CD4-positive, alpha-beta T cell treated with Interleukin-1 beta for 1 hour (primary cell): ENCODE data around the gene TREH.
"Not testable (repeated sequence)": the region's sequence is repeated elsewhere in the genome, so short reads cannot be mapped to it uniquely, and the experiment has no call there.

Source experiments
- DNase-seq, 2 donors: peaks; one replicate each; pipeline ENCODE4 v3.0.0-alpha.2; 2020 to 2022

The TREH gene

DNA sequence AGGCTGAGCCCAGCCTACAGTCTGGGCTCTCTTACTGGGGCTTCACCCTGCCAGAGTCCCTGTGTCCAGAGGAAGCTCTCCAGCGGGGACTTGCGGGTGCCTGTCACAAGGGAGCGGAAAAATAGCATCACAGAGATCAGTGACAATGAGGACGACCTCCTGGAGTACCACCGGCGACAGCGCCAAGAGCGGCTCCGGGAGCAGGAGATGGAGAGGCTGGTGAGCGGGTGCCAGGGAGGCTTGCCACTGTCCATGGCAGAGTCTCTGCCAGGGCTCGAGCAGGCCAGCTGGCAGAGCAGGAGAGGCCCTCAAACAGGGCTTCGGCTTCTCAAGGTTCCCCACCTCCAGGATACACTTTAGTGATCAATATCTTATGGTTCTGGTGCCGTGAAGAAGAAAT is 51.0 kb downstream of the TREH start:
- no peak for DNase-seq

DNA sequence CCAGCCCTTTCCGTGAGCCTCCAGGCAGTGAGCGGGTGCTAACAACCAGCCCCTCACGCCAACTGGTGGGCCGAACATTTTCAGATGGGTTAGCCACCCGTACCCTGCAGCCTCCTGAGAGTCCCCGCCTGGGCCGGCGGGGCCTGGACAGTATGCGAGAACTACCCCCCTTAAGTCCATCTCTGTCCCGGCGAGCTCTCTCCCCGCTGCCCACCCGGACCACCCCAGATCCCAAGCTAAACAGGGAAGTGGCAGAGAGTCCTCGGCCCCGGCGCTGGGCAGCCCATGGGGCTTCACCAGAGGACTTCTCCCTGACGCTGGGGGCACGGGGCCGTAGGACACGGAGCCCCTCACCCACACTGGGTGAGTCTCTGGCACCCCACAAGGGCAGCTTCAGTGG is 51.4 kb downstream of the TREH start:
- no peak for DNase-seq

- DNase-seq: no peak
These were observed 51.9 kb downstream of the TREH start for GRCh38 chr11:118627566-118627965.

DNA sequence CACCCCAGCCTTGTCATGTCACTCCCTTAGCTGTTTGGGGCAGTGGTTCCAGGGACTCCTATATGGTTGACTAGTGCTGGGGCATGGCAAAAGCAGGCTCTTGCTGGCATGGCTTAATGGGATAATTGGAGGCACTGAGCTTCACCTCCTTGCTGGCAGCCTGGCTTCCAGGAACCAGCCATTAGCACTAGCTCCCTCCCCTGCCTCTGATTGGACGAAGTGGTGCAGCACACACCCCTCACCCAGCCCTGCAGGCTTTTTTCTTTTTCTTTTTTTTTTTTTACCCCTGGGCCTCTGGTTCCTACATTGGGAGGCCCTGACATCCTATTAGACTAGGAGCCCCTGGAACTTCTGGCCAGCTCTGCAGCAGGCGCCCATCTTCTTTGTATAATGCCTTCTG is 53.5 kb downstream of the TREH start:
- DNase-seq: no peak

DNA sequence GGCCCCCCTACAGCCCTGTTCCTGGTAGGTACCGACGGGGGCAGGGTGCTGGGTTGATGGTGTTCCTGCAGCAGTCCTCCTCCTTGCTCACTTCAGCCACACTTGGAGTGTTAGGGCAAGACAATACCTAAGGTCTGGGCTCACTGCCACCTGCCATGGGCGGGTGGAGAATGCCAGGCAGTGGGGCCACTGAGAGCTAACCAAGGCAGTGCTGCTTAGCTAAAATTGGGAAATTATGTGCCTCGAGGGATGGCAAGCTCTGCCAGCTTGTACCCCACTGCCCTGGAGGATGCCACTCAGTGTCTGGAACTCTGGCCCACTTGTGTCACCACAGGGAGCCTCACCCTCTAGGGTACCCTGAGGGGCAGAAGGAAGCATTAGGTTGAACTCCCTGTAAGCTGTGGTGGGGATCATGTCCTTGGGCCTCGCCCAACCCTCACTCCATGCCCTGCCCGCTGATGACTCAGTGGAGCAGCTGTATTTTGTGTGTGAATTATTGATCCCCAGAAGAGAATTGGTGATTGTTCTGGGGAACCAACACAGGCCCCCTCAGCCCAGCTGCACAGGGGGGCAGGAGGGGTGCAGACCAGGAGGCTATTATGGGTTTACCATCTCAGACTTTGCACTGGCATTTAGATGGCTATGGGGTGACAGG is 54.3 kb downstream of the TREH start:
- no peak for DNase-seq

- DNase-seq: no peak
These were observed 56.2 kb downstream of the TREH start for GRCh38 chr11:118623269-118623655.

- no peak for DNase-seq
These were observed 56.8 kb downstream of the TREH start for GRCh38 chr11:118622376-118623268.

- no peak for DNase-seq
These were observed 57.6 kb downstream of the TREH start for GRCh38 chr11:118621784-118622375.

GRCh38 chr11:118621071-118621783 is 58.2 kb downstream of the TREH start:
- peak; percentile 3 to 23 for DNase-seq

DNA sequence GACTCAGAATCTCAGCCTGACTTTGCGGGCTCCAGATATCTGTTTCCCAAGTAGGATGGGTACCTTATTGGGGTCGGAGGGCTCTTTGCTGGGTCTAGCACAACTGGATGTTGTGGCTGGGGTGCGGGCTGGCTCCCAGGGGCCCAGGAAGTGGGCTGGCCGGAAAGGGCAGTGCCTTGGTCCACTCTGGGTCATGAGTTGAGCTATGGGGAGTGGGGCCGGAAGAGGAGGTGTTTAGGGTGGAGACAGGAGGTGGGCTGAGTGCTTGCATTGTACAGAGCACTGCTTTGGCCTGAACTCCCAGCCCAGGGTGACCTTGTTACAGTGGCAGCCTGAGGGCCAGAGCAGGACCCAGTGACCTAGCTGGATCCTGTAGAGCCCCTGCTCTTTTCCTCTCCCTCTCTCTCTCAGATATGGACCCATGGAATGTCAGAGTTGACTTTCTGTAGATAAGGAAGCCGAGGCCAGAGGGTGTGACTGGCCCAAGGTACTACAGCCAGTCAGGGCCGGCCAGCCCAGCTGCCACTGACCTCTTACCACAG is 58.9 kb downstream of the TREH start:
- DNase-seq: no peak

DNA sequence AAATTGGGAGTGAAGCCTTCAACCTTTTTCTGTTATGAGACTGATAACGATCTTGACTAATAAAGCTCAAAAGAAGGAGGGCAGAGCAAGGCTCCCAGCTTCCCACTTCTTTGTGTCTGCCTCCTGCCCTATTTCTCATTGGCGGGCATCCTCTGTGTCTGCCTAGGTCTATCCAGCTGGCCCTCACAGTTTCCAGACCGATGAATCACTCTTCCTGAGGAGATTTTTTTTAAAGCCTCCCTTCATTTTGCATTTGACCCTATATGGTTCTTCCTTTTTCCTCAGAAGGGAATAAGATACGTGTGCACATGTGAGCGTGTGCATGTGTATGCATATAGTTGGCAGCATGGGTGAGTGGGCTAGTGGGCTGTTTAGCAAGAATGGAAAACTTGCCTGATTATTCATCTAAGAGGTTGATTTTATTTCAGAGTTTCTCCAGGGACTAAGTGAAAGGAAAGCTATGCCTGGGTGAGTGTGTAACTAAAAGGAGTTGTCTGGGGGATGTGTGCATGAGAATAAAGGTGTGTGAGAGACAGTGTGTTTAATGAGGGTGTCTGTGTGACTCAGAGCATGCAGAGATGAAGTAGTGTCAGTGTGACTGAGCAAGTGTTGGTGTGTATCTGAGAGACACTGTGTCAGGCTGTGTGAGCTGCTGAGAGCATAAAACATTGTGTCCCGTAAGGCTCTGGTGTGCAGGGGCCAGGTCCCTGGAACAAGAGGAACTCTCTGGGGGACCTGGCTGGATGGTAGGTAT is 59.8 kb downstream of the TREH start:
- DNase-seq: peak in 1 of 2 donors; percentile 23

GRCh38 chr11:118618991-118619375 is 60.5 kb downstream of the TREH start:
- no peak for DNase-seq

GRCh38 chr11:118618115-118618990 is 61.1 kb downstream of the TREH start:
- DNase-seq: no peak

DNA sequence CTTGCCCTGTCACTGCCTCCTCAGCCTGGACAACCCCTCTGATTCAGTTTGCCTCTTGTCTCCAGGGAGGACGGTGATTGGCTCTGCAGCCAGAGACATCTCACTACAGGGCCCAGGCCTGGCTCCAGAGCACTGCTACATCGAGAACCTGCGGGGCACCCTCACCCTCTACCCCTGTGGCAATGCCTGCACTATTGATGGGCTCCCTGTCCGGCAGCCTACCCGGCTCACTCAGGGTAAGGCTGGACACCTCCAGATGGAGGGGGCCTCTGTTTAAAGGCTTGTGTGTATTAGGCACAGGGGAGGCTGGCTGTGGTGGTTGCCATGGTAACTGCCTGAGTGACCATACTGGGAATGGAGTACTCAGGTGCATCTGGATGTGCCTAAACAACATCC is 63.5 kb downstream of the TREH start:
- DNase-seq: no peak

DNA sequence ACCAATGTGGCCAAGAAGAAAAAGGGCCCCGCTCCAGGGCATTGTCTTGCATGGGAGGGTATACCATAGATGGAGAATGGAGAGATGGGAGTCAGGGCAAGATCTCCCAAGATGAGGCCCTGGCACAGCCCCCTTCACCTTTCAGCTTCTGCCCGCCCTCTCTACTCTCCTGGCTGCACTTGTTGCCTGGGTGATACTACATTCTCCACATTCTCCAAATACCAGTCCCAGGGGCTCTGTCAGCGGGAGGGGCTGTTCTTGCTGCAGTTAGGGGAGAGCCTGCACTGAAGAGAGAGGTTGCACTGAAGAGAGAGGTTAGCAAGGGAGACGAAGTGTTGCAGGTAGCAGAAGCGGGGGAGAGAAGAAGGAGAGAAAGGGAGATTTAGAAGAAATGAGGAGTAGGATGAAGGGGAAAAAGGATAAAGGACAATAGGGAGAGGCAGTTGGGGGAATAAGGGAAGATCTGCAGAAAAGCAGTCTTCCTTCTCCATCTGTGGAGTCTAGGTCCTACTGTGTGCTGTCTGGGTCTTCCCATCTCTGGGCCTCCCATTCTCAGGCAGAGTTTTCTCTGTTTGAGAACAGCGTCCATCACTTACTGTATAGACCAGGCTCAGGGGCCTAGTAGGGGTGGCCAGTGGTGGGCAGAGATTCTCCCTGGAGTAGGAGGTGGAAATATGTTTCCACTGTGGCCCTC is 64.0 kb downstream of the TREH start:
- DNase-seq: no peak

DNA sequence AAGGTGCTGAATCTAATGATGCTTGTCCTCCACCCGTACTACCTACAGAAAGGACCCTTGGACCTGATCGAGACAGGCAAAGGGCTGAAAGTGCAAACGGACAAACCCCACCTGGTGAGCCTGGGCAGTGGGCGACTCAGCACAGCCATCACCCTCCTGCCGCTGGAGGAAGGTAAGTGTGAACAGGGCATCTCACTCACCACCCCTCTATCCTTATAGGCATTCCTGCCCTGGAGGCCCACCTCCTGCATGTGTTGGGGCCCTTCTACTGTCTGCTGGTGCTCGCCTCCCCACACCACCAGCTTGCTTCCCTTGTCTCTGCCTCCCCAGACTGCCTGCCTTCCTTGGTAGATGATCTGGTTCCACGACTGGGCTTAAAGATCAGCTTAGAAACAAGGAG is 64.9 kb downstream of the TREH start:
- no peak for DNase-seq

- DNase-seq: no peak
These were observed 67.1 kb downstream of the TREH start for GRCh38 chr11:118612378-118612777.

- not testable (repeated sequence) for DNase-seq
These were observed 68.0 kb downstream of the TREH start for GRCh38 chr11:118611433-118611795.

GRCh38 chr11:118610773-118611432 is 68.5 kb downstream of the TREH start:
- peak; percentile 84 to 88 for DNase-seq

- no peak for DNase-seq
These were observed 69.2 kb downstream of the TREH start for GRCh38 chr11:118610225-118610772.
